ENCODE results near the gene CCDC6.

GRCh38 chr10:59771162-59771807, 135.1 kb downstream of the CCDC6 start:
- TF ChIP-seq CTCF (IDR thresholded peaks at IDR 0.05) (no peak), POLR2A (IDR thresholded peaks at IDR 0.05) (no peak), EP300 (IDR thresholded peaks at IDR 0.05) (no peak)
